SW 1271 (cell line): ENCODE measurements around the gene MOK.

ENCODE experiments used
- DNase-seq, 2 experiments: peaks; one replicate each; lab custom pipeline; 2025; lab: John Stamatoyannopoulos, UW

Gene MOK

GRCh38 chr14:102205560-102205959, 99.4 kb downstream of the MOK start:
- no peak for DNase-seq

- no peak for DNase-seq
Measured at GRCh38 chr14:102203382-102203781, 101.6 kb downstream of the MOK start.

DNA sequence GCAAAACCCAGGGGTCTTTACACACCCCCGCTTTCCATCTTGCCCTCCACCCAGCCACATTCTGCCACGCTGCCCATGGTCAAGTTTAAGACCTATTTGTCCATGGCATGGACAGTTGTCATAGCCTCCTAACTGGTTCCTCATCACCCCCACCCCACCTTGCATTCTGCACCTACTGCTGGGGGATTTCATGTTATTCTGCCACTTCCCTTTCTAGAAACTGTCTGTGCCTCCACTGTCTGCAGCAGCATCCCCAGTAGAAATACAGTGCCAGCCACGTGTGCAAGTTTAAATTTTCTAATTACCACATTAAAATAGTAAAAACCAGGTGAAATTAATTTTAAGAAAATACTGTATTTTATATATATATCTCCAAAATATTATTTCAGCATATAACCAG, 102.0 kb downstream of the MOK start:
- no peak for DNase-seq

DNA sequence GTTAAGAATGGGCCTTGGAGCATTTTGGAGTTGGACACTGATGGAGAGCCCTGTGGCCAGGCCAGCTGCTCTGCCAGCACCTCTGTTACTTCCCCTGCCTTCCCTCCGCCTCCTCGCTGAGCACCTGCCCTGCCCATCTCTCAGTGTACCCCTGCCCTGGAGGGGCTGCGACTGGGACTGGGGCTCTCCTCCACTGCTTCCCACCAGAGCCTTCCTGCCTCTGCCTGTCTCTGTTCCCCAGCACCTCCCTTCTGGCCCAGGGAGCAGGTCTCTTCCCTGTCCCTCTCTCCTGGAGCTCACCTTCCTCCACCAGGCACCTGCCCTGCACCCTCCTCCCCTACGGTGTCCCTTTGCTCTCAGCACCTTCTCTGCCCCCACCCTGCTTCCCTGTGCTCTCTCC, 103.2 kb downstream of the MOK start:
- no peak for DNase-seq

GRCh38 chr14:102201353-102201738, 103.6 kb downstream of the MOK start:
- no peak for DNase-seq

DNA sequence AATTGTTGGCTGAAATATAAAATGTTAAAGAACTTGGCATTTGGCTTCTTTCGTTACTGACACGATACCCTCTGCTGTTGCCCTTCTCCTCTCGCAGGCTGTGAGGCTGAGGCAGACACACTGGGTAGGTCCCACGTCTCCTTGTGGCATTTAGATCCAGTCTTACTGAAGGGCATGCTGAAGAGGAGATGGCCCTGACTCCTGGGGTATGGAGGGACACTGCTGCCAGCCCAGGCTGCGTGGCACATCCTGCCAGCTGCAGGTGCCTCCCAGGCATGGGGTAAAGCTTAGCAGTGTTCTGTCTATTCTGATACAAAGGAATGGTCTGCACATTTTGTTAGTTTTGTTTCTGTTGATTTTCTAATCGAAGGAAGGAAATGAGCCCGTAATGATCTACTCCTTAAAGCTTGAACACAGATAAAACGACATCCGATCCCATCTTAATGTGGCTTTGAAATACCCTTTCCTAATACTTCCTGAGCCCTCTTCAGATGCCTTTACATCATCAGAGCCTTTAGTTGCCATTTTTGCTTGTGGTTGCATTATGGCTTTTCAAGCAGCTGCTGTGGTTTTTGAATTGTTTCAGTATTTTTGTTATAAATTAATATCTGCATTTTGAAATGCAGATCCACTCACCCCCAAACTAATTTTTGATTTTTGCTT, 104.1 kb downstream of the MOK start:
- no peak for DNase-seq

- no peak for DNase-seq
Measured at GRCh38 chr14:102197317-102197853, 107.6 kb downstream of the MOK start.

GRCh38 chr14:102196902-102197230, 108.1 kb downstream of the MOK start:
- no peak for DNase-seq

- no peak for DNase-seq
Measured at GRCh38 chr14:102196039-102196901, 108.7 kb downstream of the MOK start.

DNA sequence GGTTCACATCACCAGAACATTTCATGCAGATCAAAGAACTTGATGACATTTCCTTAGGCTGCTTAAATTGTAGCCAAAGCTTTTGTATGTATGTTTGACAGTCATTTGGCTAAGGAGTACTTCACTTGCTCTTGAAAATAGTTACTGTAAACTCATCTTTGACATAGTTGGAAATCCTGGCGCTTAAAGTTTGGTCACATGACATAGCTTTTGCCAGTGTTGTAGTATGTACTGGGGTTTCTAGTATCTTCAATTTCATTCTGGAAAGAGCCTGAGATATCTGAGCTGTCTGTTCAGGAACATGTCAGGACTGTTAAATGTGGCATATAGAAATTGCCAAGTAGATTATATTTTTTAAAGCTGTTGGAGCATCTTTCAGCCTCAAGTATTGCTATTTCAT, 109.5 kb downstream of the MOK start:
- DNase-seq, result no peak

GRCh38 chr14:102194856-102195255, 110.1 kb downstream of the MOK start:
- DNase-seq, result no peak

GRCh38 chr14:102192840-102193502, 112.0 kb downstream of the MOK start:
- no peak for DNase-seq

DNA sequence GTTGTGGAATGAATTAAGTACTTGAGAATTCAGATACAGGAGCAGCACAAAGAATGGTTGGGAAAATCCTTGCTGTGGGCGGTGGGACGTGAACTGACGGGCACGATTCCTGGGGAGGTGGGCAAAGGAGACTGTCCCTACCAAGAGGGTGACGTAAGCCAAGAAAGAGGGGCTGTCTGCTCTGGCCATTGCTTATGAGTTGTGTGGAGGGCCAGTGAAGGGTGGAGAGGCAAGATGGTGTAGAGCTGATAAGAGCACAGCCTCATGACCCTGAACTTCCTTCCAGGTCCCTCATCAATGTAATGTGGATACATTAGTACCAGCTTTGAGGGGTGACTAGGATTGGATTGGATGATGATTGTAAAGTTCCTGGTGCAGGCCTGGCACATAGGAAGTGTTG, 115.1 kb downstream of the MOK start:
- no peak for DNase-seq

DNA sequence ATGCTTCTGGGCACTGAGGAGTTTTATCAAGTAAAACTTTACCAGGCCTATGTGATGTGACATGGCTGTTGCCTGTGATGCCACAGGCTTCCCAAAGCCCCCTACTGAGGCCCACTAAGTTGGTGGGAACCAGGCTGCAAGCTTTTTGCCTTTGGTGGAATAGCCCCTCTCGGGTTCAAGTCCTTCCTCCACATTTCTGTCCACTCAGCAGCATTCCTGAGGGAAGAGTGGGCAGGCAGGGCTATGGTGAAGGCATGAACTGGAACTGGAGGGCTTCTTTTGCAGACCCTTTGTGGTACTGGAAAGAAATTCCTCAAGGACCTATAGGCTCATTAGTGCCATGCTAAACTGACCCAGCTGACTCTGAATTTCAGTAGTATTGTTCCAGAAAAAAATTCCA, 116.8 kb downstream of the MOK start:
- DNase-seq, result no peak

DNA sequence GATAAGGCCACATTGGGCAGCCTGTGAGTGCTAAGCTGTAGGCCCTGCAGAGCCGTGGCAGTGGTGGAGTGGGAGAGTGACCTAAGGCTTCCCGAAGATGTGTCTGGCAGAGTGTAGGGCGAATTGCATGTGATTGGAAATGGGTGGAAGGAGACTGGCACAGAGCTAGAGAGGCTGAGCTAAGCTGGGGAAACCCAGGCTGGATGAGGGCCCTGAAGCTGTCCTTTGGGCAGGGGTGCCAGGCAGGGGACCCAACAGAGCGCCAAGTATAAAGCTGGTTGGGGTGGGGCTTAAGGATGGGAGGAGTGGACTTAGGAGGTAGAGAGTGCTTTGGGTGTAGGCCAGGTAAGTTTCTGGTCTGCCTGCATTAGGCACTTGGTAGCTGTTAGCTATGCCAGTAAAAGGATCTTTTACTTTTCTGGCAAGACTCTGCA, 117.4 kb downstream of the MOK start:
- DNase-seq, result no peak

DNA sequence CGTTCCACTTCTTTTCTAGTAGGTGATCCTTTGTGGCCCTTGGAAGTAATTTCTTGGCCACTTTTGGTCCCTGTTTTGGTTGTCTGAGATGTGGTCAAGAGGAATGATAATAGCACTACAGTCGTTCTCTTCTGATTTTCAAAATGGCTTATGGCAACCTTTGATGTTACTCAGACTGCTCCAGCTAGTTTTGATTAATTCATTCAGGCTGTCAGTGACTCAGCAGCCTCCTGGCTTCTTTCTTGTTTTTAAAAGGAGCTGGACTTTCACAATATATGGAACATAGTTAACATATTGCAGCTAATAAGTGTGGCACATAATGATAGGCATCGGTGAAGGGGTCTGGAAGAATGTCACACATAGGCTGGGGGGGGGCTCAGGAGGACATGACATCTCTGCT, 117.9 kb downstream of the MOK start:
- no peak for DNase-seq

DNA sequence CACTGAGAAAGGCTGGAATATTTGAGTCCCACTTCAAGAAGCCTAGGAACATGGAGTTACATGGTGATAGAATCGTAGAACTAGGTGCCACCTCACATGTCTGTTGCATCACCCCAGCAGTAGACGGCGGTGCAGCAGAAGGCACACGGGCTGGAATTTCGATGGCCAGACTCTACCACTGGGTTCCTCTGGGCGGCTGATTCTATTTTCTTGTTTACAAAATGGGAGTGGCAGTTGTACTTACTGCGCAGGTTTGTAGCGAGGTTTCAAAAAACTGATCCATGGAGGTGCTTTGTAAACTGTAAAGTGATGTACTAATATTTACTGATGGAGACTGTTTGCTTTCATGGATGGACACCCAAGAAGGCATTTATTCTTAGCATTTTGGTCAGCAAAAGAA, 119.6 kb downstream of the MOK start:
- no peak for DNase-seq

- DNase-seq, result no peak
Measured at GRCh38 chr14:102184316-102185035, 120.5 kb downstream of the MOK start.

DNA sequence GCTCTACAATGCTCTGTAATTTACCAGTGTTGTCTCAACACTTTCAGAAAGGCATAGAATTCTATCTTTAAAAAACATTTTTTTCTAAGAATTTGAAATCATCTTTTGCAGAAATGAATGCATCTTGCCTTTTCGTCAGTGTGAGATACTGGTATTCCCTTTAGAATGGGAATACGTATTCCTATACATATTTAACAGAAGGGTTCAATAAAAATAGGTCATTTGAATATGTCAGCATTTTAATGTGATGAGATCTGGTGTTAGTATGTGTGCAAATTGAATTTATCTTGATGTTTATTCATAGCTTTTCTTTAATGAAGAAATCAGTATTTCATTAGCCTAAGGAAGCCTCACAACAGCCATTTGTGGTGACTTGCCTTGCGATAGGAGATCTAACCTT, 121.1 kb downstream of the MOK start:
- DNase-seq, result no peak

GRCh38 chr14:102182936-102183619, 121.9 kb downstream of the MOK start:
- no peak for DNase-seq

- no peak for DNase-seq
Measured at GRCh38 chr14:102182190-102182589, 122.8 kb downstream of the MOK start.

GRCh38 chr14:102181187-102181586, 123.8 kb downstream of the MOK start:
- no peak for DNase-seq
